GM21576 (cell line): ENCODE measurements around the gene NSUN4.

ENCODE experiments used
- ATAC-seq: cut with Tn5 transposase; IDR thresholded peaks from one replicate; pipeline ENCODE4 v1.9.1; 2021; ENCODE audit warnings: mild to moderate bottlenecking, moderate library complexity; ENCODE audit not compliant: unreplicated experiment

The NSUN4 gene

DNA sequence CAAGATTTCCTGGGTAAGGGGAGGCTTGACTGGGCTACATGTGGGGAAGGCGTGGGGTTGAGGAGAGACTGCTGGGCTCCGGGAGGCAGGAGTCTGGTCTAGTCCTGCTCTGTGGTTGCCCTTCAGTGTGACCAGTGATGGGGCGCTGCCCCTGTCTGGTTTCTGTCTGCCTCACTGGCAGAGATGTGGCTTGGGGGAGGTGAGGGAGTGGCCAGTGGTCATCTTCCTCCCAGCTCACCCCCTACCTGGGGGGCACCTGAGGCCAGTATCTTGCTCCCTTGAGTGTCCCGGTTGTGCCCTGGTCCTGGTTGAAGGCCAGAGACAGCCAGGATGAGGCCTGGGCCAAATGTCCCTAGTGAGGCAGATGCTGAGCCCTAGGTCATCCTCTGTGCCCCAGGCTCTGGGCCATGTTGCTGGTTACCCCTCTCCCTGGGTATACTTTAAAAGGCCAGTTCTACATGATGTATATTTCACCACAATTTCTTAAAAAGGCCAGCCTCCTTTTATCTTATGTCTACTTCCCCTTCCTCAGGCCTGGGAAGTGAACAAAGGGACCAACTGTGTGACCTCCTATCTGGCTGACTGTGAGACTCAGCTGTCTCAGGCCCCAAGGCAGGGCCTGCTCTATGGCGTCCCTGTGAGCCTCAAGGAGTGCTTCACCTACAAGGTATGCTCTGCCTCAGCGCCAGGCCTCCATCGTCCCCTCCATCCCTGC is 64.0 kb downstream of the NSUN4 start:
- ATAC-seq = no peak

DNA sequence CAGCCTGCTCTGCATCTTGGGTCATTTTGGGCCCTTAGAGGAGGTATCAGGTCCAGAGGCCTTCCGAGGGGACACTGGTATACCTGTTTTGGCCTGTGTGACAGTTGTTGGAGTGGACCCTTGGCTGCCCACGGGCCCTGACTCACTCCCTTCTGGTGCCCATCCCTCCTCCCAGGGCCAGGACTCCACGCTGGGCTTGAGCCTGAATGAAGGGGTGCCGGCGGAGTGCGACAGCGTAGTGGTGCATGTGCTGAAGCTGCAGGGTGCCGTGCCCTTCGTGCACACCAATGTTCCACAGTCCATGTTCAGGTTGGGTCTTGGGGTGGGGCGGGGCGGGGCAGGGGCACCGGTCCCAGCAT is 64.6 kb downstream of the NSUN4 start:
- ATAC-seq = no peak

DNA sequence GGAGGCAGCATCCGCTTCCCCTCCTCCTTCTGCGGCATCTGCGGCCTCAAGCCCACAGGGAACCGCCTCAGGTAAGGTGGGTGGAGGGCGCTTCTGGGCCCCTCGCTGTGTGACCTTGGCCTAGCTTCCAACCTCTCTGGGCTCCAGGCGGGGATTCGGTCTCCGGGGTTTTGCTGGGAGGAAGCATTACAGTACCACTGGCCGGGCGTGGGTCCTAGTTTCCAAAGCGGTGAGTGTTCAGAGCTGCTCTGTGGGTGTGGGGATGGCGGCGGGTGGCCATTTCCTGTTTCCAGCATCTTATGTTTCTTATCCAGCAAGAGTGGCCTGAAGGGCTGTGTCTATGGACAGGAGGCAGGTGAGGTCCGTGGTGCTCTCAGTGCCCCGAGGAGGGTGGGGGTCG is 65.1 kb downstream of the NSUN4 start:
- ATAC-seq = no peak

DNA sequence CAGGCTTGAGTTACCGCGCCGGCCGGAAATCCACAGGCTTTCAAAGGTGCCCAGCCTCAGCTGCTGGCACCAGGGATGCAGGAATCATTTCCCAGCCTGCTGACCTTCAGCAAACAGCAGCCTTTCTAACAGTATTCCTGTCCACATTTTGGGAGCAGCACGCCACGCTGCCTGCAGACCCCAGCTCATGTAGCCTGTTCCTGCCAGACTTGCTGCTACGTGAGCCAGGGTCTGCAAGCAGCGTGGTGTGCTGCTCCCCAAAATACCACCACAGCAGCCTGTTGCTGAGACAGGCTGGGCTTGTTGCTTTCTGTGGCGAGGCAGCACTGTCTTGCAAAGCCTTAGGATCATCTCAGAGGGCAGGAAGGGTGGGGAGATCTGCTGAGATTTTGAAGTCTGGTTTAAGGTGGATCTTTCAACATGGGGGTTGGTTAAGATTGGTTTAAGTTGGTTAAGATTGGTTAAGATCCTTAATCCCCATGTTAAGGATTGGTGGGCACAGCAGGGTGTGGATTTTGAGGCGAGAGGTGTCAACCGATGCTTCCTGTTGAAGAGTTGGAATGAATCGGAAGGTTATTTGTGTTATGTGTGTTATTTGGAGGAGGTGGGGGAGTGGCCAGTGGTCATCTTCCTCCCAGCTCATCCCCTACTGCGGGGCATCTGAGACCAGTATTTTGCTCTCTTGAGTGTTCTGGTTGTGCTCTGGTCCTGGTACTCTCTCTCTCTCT is 66.4 kb downstream of the NSUN4 start:
- ATAC-seq = no peak

DNA sequence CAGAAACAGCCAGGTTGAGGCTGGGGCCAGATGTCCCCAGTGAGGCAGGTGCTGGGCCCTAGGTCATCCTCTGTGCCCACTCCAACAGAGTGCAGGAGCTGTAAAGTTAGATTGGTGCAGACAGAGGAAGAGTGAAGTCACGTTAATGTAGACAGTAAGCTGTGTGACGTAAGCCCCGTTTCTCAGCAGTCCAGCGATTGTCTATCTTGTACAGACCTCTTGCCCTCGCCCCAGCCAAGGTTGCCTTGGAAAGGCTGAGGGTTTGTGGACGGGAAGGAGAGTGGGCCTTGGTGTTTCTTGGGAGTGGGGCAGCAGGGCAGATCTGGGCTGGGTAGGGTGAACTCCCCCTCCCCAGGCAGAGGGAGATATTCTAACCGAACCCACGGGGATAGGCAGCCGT is 67.0 kb downstream of the NSUN4 start:
- ATAC-seq = no peak

DNA sequence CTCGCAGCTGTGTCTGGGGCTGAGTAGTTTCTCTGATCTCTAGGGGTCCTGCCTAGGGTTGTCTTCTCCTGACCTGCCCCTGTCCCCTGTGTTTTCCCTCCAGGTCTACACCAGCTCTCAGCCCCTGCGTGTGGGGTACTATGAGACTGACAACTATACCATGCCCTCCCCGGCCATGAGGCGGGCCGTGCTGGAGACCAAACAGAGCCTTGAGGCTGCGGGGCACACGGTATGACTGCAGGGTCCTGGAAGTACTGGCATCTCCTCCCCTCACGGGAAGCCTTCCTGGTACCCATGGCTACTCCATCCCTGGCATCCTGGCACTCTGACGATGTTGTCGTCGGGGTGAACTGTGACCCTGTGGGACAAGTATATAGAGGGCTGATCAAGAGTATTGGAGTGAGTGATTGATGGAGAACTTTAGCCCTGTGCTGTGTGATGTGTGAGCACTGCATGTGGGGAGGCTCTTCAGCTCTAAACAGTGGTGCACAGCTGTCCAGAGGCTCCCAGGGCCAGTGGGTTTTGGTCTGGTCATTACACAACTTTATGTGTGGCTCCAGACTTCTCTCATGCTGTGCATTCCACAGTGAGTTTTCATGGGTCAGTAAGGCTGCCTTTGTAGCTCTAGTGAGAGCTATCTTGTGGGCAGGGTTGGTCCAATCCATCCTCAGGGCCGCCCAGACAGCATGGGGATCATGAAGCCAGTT is 67.9 kb downstream of the NSUN4 start:
- no peak for ATAC-seq

- no peak for ATAC-seq
These were observed 68.4 kb downstream of the NSUN4 start for GRCh38 chr1:46409063-46409372.

- no peak for ATAC-seq
These were observed 69.8 kb downstream of the NSUN4 start for GRCh38 chr1:46410156-46411009.

GRCh38 chr1:46411010-46411405 is 70.4 kb downstream of the NSUN4 start:
- ATAC-seq = no peak
